Measurements from ENCODE around the gene NR4A2. TPM values are rescaled to one million over a fixed set of nuclear protein-coding genes. Genes with fewer than 3 reads are reported as not detected.

NR4A2 gene
- total RNA-seq, 6 experiments from 2014 or later = 1.8 to 7.5 (median 5.8) TPM

DNA sequence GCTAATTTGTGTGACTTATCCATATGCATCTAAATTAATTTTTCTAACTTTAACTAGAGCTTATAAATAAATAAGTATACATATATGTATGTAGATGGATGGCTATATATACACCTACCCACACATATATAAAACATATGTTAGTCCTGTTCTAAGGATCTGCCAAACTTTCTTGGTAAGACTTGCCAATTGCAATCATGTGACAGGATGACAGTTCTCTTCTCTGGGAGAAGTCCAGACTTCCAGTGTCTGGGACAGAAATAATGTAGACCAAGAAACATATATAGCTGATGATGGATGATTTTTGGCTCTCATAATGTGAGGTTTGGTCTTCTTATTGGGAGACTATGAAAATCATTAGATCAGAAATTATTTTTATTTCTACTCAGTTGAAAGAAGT, 30.6 kb upstream of the NR4A2 start:
- Mint-ChIP-seq H3K4me1 (ENCODE audit: low read depth) (no peaks in the 10 kb centered on the region), H3K36me3 (ENCODE audit: low read depth) (no peaks in the 10 kb centered on the region), H3K9me3 (no peaks in the 10 kb centered on the region), H3K4me3 (no peak overlapping the region), H3K27ac (no peak overlapping the region), H3K27me3 (ENCODE audit: insufficient read depth) (peaks cover 9% of the 10 kb centered on the region)
- DNase-seq = no peak
- TF ChIP-seq, protein P1, sequence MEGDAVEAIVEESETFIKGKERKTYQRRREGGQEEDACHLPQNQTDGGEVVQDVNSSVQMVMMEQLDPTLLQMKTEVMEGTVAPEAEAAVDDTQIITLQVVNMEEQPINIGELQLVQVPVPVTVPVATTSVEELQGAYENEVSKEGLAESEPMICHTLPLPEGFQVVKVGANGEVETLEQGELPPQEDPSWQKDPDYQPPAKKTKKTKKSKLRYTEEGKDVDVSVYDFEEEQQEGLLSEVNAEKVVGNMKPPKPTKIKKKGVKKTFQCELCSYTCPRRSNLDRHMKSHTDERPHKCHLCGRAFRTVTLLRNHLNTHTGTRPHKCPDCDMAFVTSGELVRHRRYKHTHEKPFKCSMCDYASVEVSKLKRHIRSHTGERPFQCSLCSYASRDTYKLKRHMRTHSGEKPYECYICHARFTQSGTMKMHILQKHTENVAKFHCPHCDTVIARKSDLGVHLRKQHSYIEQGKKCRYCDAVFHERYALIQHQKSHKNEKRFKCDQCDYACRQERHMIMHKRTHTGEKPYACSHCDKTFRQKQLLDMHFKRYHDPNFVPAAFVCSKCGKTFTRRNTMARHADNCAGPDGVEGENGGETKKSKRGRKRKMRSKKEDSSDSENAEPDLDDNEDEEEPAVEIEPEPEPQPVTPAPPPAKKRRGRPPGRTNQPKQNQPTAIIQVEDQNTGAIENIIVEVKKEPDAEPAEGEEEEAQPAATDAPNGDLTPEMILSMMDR (IDR thresholded peaks at IDR 0.05) = no peak

DNA sequence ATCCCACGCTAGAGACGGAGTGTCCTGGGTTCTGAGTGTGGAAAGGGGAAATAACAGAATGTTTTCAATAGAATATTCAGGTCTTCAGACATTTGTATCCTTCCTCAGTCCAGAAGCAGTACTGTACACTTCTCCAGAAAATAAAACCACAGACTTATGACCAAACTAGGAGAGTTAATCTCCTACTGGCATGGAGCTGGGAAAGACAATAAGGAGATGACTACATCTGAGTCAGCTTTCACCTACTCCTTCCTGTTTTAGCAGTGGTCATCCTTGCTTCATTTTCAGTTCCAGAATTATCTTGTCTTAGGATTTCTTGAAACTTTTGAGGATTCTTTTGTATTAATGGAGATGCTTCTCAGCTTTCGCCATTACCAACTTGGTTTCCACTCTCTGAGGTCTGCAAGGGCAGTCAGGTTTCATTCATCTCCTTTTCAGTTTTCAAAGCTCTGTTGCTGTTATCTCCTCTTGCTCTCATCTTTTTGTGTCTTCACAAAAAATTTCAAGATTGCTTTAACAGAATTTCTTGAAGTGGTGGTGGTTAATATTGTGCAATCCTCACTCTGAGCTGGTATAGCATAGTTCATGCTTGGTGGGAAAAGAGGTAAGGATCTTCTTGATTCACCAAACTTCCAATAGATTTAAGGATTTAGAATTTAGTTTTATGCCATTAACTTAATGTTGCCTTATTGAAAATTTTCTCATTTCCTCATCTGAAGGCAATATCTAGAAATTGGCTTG, 23.7 kb upstream of the NR4A2 start:
- TF ChIP-seq, protein P1 (IDR thresholded peaks at IDR 0.05) = no peak
- H3K36me3 Mint-ChIP-seq (ENCODE audit: low read depth) = no peaks in the 10 kb centered on the region
- DNase-seq = peak; percentile 70

DNA sequence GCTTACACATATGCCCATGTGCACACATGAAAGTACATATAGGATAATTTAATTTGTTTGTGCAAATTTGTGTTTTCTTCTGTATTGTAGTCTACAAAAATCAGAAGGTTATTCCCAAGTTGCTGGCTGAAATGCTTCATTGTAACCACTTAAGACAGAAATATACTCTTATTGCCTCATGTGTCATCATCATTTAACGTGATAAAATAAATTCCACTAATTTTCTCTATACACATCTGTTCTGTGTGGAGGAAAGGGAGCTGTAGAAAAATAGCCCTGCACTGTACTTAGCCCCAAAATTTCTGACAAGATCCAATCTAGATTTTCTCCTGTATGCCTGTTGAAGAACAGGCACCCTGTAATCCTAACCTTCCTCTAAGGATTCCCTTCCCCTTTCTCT, 20.4 kb upstream of the NR4A2 start:
- Mint-ChIP-seq H3K4me1 (ENCODE audit: low read depth) (peaks cover 12% of the 10 kb centered on the region), H3K27me3 (ENCODE audit: insufficient read depth) (no peaks in the 10 kb centered on the region), H3K4me3 (no peak overlapping the region), H3K27ac (no peak overlapping the region), H3K36me3 (ENCODE audit: low read depth) (no peaks in the 10 kb centered on the region), H3K9me3 (no peaks in the 10 kb centered on the region)
- no peak for DNase-seq
- TF ChIP-seq, protein P1 (IDR thresholded peaks at IDR 0.05) = no peak

More for the DNA sequence above, 23.7 kb upstream of the NR4A2 start:
- H3K27ac Mint-ChIP-seq = peak overlapping the region; percentile 64
- H3K4me3 Mint-ChIP-seq = no peak overlapping the region; the same call in 1 of the 2 replicates
- peaks cover 12% of the 10 kb centered on the region for H3K4me1 Mint-ChIP-seq (ENCODE audit: low read depth)
- no peaks in the 10 kb centered on the region for H3K9me3 Mint-ChIP-seq
- peaks cover 2% of the 10 kb centered on the region; the same call in 1 of the 2 replicates for H3K27me3 Mint-ChIP-seq (ENCODE audit: insufficient read depth)

DNA sequence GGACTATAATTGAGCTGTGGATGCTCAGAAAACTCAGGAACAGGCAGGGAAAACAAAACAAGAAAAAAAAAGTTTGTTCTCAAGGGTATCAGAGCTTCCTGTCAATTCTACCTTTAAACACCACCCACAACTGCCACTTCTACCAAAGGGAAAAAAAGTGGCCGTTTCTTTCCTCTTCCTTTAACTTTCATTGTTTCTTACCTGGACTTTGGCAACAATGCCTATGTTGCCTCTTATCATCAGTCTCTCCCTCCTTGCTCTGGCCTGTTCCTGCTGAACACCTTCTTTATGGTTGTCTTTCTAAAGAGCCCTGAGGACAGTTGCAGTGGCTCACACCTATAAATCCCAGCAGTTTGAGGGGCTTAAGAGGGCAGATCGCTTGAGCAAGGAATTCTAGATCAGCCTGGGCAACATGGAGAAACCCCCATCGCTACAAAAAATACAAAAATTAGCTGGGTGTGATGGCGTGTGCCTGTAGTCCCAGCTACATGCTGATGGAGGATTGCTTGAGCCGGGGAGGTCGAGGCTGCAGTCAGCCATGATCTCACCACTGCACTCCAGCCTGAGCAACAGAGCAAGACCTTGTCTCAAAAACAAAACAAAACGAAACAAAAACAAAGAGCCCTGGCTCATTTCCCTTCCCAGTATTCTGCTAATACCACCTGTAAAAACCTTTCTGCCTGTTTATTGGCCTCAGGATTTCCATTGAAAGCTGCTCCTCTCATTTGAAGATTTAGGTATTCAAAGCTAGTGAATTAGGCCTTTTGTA, 18.0 kb upstream of the NR4A2 start:
- DNase-seq = no peak
- no peak overlapping the region for H3K4me3 Mint-ChIP-seq
- TF ChIP-seq, protein P1 (IDR thresholded peaks at IDR 0.05) = no peak
- no peak overlapping the region for H3K27ac Mint-ChIP-seq
- H3K27me3 Mint-ChIP-seq (ENCODE audit: insufficient read depth) = no peaks in the 10 kb centered on the region
- peaks cover under 1% of the 10 kb centered on the region for H3K4me1 Mint-ChIP-seq (ENCODE audit: low read depth)
- no peaks in the 10 kb centered on the region for H3K36me3 Mint-ChIP-seq (ENCODE audit: low read depth)
- H3K9me3 Mint-ChIP-seq = no peaks in the 10 kb centered on the region

DNA sequence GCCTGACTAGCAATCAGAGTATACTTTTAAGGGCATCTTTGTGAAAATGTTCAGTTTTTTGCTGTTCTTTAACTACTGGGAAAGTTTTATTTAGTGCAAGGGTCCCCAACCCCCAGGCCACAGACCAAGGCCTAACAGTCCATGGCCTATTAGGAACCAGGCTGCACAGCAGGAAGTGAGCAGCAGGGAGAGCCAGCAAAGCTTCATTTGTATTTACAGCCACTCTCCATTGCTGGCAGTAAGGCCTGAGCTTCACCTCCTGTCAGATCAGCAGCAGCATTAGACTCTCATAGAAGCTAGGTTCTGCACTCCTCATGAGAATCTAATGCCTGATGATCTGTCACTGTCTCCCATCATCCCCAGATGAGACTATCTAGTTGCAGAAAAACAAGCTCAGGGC, 17.1 kb upstream of the NR4A2 start:
- H3K9me3 Mint-ChIP-seq = no peaks in the 10 kb centered on the region
- DNase-seq = no peak
- TF ChIP-seq, protein P1 (IDR thresholded peaks at IDR 0.05) = no peak
- peaks cover 6% of the 10 kb centered on the region for H3K4me1 Mint-ChIP-seq (ENCODE audit: low read depth)
- H3K36me3 Mint-ChIP-seq (ENCODE audit: low read depth) = no peaks in the 10 kb centered on the region
- H3K27me3 Mint-ChIP-seq (ENCODE audit: insufficient read depth) = no peaks in the 10 kb centered on the region
- H3K4me3 Mint-ChIP-seq = no peak overlapping the region
- H3K27ac Mint-ChIP-seq = no peak overlapping the region
